Stimulated activated CD4-positive, alpha-beta T cell treated with anti-CD3 and anti-CD28 coated beads, Interleukin-4, amount 100 ng/mL, for 4 hours (primary cell): ENCODE results near the gene SOX18.

ENCODE experiments used
- DNase-seq, 2 experiments: peaks; one replicate each; pipeline ENCODE4 v3.0.0-alpha.2; 2020

The SOX18 gene

DNA sequence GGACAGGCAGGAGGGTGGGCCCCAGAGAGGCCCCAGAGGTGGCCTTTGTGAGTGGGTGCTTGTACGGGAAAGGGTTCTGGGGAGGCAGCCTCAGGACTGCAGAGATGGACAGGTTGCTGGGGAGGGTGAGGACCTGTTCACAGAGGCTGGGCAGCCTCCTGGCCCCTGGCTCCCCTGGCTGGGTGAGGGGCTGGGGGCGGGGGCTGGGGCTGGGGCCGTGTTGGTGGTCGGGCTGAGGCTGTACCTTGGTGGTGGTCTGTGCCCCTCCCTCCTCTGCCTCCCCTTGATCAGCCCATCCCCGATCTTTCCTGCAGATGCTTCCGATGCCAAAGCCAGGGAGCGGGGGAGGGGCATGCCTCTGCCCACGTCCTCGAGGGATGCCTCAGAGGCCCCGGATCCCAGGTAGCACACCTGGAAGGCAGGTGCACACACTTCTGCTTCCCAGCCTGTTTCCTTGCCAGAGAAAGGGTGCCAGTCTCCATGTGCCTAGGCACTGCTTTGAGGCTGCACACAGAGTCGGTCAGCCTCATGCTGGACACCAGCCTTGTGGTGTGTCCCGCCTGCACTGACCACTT, 18.4 kb upstream of the SOX18 start:
- DNase-seq: no peak

DNA sequence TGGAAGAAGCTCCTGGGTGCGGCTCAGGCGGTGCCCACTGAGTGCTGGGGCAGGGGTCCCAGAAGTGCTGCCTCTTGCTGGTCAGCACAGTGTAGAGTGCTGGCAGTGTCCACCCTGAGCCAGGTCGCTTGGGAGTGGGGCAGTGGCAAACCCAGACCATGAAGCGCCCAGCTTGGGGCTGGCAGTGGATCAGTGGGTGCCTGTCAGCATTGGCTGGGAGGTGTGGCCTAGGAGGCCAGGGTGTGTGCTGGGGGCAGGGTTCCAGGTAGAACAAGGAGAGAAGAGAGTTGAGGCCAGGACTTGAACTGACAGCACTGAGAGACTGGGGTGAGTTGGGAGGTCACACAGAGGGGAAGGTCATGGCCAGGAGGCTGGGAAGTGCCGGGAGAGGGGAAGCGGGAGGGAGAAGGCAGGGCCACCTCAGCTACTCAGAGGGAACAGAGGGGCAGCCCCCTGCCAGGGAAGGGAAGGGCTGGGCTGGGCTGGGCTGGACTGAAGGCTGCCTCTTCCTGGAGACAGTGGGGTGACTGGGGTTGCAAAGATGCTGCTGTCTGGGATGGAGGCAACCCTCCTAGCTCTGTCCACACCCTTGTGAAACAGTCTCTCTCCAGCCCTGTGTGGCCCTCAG, 17.7 kb upstream of the SOX18 start:
- DNase-seq: no peak

DNA sequence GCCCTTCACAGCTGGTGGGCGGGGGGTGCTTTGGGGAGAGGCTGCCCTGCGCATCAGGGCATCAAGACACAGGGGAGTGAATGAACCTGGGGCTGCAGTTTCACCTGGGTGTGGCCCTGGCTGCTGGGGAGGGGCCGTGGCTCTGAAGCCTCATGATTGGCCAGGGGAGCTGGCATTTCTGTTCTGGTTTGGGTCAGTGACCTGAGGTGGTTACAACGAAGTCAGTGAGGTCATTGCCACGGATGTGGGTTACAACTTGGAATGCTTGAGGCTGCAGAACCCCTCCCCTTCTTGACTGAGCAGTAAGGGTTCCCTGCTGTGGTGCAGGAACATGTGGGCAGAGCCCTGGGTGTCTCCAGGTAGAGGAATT, 16.5 kb upstream of the SOX18 start:
- DNase-seq: peak in 1 of 2 experiments; percentile 32

DNA sequence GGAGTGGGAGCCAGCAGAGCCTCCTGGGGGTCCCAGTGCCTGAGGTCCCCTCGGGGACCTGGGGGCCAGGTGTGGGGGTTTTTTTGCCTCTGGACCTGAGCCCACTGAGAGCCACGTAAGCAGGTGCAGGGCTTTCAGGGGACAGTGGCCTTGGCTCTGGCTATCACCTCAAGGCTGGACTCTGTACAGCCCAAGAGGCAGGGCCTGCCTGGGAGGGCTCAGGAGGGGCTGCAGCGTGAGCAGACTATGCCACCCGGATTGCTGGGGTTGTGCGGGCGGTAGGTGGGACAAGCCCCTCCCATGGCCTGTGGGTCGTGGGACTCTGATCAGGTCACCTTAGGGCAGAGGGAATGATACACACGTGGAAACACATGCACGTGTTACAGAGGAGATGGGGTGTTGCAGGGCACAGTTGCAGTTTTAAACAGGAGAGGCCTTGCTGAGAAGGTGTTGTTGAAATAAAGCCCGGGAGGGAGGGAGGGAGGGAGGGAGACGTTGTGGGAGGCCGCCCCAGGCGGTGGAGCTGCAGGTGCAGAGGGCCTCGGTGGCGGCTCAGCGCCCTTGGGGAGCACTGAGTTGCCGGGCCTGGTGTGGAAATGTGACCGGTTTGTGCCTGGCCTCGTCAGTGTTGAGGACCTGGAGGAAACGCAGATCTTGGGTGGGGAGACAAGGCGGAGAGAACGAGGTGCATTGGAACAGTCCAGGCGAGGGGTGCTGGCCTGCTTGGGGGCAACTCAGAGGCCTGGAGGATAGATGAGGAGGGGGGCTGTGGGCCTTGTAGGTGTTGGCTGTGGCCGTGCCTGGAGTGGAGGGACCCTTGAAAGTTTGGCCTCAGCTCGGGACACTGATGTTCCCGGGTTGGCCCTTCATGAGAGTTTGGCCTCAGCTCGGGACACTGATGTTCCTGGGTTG, 15.9 kb upstream of the SOX18 start:
- no peak for DNase-seq

DNA sequence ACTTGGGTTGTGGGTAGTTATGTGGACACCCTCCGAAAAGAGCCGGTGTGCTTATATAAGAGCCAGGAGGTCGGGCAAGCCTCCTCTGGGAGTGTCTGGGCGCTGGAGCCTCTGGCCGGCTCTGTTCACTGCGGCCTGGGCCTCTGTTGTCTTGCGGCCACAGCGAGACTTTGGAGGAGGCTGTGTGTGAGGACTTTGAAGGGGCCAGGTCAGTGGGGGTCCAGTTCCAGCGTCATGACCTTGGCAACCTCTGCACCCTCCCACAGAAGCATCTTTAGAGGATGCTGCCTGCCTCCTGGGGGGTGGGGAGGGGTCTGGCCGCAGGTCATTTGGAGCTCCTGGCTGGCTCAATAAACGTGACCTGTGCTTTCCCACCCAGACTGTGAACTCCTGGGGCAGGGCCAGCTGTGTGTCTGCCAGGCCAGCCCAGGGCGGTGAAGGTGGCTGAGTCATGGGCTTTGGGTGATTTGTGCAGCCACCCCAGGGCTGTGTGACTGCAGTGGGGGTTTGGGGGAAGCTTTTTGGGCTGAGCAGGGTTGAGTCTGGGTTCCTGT, 14.8 kb upstream of the SOX18 start:
- no peak for DNase-seq

DNA sequence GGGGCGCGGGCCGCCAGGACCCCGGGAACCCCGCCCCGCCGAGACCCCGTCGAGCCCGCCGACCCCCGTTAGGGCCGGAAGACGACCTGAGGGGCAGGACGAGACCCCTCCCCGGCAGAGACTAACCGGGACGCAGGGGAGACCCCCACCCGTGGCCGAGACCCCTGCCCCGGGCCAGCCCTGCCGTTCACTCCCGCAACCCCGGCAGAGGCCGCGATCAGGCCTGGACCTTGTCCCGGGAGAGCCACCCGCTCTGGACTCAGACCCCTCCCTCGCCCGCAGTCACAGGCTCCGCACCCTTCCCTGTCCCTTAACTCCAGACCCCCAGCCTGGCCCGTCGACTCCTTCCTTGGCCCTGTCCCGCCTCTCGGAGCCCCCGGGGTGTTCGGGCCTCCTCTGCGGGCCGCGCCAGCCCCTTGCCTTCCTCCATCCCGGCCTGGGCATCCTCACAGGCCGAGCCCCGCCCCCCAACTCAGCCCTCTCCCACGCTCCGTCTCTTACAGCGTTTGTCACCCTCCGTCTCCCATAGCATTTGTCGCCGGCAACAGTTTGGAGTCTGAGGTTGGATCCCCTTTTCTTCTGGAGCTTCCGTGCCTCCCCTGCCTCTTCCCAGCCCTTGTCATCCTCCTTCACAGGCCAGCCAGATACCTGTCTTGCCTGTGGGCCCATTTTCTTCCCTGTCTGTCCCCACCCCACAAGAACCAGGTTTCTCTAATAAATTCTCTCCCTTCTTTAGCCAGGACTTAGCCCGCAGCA, 14.1 kb upstream of the SOX18 start:
- peak in 1 of 2 experiments; percentile 37 for DNase-seq

DNA sequence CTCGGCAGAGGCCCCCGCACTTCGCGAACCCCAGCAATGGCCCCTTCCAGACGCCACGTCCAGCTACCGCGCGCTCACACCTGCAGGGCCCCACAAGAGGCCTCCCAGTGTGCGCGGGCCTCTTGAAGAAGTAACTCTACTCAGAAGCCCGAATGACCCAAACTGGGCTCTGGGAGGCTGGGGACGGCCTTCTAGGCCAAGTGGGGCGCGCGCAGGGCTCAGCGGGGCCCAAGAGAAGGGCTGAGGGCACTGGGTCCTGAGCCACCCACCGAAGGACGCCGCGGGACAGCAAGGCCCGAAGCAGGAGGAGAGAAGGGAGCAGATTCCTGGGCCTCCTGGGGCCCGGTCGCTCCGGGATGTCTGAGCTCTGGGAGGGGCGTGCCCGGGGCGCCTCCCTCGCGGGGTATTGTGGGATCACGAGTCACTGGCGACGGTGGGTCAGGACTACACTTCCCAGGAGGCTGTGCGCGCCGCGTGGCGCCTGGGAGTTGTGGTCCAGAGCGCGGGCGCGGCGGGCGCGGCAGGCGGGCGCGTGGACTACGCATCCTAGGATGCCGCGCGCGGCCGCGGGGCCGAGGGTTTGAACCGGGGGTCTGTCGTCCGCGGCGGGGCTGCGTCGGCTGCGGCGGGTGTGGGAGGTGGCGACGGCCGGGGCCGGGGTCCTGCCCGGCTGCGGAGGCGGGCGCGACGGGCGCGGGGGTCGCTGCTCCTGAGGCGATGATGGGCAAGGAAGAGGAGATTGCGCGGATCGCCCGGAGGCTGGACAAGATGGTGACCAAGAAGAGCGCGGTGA, 13.4 kb upstream of the SOX18 start, which contains the start of gene TCEA2:
Gene TCEA2 (plus strand): TSS at position 603 of the 793 bp plus-strand sequence. CDS start 115 bp downstream, at position 718.
- DNase-seq: peak; percentile 93 to 95

DNA sequence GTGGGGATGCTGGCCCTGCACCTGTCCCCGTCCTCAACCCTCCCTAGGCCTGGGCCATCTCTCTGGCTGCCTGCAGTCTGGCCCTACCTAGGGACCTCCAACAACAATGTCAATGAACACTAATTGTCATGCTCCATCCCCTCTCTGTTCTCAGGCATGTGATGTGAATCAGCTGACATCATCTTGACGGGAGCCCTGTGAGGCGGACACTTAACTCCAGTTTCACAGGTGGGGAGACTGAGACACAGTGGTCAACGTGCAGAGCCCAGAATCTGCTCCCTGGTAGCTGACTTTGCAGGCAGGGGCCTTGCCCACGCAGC, 12.8 kb upstream of the SOX18 start:
- no peak for DNase-seq

DNA sequence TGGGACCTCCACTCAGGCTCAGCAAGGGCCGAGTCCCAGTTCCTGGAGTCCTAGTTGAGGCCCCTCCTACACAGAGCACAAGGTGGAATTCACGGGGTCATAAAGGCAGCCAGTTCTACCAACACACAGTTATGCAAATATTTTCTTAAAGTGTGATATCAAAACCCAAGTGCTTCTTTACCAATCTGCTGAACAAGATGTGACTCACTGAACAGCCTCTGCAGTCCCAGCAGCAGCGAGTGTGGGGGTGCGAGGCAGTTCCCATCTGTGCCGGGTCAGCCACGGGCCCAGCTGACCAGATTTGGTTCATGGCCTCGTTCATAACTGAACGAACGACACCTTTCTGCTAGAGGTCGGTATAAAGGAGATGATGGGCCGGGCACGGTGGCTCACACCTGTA, 9.1 kb upstream of the SOX18 start:
- no peak for DNase-seq

DNA sequence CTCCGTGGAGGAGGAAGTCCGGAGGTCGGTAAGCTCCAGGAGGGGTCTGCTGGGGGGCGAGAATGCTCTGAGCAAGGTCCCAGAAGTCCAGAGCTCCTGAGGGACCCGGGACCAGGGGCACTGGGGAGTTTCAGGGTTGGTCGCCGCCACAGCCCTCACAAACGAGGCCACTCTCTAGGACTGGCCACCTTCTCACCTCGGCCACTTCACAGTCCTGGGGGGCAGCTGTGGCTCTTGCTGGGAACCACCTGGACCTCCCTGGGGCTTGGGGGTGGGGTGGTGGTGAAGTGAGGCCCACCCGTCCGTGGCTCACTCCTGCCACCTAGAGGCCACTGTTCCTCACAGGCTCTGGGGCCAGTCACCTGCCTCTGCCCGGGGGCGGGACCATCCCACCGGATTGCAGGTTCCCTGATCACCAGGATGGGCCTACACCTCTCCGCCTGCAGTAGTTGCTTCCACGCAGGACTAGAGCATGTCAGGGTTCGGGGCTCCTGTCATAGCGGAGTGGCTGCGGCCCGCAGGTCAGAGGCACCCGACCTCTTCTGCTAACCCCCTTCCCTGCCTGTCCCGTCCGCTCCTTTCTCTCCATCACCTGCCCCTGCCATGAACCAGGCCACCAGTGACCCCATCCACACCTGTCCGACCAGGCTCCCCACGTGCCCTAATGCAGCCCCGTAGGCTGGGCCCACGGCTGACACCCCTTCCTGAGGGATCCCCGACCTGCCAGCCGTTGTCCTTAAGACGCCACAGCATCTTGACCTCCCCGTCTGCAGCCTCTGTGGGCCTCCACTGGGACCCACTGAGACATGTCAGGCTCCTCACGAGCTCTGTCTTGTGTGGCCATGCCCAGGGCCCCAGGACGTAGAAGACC, 8.4 kb upstream of the SOX18 start:
- peak; percentile 70 to 82 for DNase-seq

DNA sequence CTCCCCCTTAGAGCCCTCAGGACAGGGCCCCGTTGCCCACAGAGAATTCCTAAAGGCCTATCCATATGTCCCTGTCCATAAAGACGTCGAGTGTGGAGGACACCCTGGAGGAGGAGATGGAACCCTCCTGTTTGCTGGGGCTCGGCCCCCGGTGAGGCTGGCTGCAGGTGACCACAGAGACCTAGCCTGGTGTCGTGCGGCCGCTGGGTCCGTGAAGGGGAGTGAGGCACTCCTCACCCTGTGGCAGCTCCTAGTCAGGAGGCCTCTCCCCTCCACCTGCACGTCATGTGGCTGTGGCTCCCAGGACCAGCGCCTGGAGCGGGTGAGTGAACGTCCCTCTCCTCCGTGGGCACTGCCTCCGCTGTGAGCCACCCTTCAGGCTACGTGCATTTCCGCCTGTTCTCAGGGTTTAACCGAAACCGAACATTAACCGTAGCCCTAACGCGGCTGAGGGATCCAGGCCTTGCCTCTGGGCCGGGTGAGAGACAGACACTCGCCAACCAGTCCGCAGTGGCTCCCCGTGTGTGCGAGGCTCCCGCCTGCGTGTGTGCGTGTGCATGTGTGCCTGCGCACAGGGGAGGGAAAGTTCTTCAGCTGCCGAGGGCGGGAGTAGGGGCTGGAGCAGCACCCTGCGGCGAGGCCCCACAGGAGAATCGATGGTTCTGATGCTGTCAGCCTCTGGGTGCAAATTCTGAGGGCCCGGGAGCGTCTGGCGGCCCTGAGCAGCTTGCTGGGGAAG, 7.6 kb upstream of the SOX18 start:
- no peak for DNase-seq

DNA sequence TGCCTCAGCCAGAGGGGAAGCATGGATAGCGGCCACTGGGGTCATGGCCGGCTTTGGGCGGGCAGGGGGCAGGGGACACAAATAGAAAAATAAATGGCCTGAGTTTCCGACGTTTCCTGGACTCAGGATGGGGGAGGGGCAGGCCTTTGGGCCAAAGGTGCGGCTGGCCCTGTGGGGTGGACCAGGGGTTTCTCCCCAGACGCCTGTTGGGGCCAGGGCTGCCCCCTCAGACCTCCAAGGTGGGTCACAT, 7.1 kb upstream of the SOX18 start:
- DNase-seq: no peak

DNA sequence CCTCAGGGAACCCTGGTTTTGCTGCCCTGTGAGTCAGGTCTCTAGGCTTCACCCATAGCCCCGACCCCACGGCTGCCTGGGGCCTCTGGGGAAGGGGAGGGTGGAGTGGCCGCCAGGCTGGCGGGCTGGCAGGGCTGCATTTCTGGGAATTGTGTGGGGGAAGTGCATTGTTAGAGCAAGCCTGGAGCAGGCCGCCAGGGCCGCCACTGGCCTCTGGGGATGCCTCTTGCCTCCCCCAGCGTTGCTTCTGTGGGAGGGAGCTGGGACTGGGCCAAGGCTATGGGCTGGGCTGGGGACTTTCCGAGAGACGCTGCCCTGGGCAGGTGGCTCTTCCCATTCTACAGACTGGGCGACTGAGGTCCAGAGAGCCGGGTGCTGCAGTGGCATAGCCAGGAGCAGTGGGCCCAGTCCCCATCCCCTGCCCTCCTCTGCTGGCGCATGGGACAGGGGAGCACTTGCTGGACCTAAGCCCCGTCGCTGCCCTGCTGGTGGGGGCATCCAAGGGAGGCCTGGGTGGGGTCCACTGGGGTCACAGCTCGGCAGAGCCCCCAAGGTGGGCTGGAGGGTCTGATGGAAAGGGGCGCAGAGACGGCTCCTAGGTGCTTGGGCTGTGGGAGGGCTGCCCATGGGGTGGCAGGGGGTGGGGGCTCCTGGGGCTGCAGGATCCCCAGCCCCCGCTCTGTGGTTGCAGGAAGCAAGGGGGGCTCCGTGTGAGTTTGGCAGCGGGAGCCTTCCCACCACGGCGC, 6.6 kb upstream of the SOX18 start:
- no peak for DNase-seq

DNA sequence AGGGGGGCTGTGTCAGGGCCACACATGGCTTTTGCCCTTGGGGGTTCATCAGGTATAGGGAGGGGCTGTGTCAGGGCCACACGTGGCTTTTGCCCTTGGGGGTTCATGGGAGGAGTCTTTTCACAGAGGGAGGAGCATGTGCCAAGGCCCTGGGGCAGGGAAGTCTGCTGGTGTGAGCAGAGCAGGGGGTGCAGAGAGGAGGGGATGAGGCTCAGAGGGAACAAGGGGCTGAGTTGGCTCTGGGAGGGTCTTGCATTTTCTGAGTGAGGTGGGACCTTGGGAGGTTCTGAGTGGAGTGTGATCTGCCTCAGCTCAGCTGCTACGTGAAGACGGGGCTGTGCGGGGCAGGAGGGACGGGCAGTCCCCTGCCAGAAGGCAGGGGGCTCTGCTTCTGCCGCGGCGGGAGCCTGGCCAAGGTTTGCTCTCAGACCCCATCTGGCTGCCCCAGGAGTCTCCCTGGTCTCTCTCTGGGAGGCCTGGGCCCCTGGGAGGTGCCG, 6.0 kb upstream of the SOX18 start:
- DNase-seq: no peak

DNA sequence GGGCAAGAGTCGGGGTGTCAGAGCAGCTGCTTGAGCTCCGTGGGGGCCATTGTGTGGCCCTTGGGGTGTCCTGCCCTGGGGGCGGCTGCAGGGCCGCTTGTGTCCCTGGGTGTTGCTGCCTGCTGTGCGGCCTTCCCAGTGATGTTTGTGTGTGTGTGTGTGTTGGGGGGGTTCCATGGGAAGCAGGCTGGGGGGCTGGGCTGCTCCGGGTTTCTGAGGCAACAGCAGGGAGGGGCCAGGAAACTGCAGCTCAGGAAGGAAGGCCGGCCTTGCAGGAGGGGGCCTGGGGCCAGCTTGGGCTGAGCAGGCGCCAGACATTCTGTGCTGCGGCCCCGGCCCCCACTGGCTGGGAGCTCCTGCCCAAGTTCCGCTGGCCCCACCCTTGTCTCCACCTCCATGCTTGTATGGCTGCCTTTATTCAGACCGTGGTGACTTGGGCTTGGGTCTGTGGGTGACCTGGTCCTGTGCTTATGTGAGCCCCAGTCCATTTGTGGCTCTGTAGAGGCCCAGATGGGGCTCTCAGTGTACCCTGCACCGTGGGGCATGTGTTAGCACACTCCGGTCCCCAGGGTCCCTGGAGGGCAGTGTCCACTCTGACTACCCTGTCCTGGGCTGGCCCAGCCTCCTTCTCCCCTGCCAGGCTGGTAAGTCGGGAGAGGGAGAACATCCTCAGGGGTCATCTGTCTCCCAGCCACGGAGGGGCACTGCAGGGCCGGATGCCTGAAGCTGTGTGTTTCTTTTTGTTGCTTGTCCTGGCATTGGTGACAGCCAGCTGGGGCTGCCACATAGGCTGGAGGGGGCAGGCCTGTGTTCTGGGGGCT, 4.6 kb upstream of the SOX18 start:
- no peak for DNase-seq

DNA sequence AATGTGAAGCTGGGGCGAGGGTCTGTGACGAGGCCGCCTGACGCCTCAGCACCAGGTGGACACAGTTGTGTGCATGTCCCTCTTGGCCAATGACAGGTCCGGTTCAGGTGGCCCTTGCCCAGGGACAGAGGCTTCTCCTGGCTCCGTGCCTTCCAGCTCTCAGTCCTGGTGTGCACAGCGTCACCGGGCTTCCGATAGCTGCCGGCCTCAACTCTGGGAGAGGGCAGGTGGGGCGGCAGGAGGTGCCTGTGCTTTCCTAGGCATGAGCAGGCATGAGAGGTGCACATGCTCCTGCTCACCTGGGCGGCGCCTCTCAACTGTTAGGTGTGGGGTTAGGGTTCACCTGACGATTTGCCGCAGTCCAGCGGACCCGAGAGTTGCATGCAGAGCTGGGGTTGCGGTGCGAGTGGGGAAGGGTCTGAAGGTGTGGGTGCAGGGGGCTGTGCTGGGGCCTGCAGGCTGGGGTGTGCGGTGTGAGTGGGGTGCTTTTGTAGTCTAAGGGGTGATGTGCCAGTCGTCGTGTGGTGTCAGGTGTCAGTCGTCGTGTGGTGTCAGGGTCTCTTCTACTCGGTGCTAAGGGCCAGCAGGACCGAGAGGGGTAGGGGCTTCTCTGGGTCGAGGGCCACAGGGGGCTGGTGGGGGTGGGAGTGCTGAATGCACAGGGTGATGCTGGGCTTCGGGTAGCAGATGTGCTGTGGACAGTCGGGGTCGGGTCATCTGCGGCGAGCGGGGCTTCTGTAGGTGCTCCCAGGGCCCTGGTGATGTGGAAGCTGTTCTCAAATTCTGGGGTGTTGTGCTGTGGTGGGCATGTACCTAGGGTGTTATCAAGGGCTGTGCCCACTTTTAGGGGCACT, 3.8 kb upstream of the SOX18 start:
- no peak for DNase-seq

DNA sequence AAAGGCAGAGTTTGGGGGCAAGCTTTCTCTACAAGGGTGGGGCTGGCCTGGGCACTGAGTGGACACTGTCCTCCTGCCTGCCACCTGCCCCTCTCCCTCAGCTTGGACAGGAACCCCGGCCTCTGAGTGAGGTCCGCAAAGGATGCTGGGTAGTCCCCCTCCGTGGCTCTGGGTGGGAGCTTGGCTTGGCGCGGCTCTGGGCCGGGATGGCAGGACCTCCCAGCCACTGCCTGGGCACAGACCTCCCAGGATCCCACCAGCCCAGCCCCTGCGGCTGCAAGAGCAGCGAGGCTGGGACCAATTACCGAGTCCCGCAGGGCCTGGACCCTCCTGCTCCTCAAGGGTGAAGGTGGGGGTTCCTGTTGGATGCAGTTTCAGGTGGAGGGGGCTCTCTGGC, 2.9 kb upstream of the SOX18 start:
- DNase-seq: no peak
